ENCODE data around the gene ITIH3. TPM values are rescaled to one million over a fixed set of nuclear protein-coding genes. Genes with fewer than 3 reads are reported as not detected.

Gene ITIH3
- total RNA-seq, 1 experiment from 2014 or later: 0.37 TPM

- no peak for TF ChIP-seq CDX4 (CRISPR knock-in tag; IDR thresholded peaks at IDR 0.05; ENCODE audit: borderline replicate concordance)
- TF ChIP-seq ARID4B (CRISPR knock-in tag; IDR thresholded peaks at IDR 0.05; ENCODE audit: borderline replicate concordance): no peak
- no peak for TF ChIP-seq USF1 (CRISPR knock-in tag; IDR thresholded peaks at IDR 0.05)
- no peak for TF ChIP-seq ZNF121 (CRISPR knock-in tag; IDR thresholded peaks at IDR 0.05)
- TF ChIP-seq CREB1 (CRISPR knock-in tag; IDR thresholded peaks at IDR 0.05): no peak
Observed at GRCh38 chr3:52843881-52844280, 49.3 kb downstream of the ITIH3 start (continued).

GRCh38 chr3:52844290-52844975, 49.8 kb downstream of the ITIH3 start:
- H3K4me1 Mint-ChIP-seq: peaks cover 3% of the 10 kb centered on the region; the same call in 1 of the 2 replicates
- no peak overlapping the region for H3K4me3 Mint-ChIP-seq
- H3K9me3 Mint-ChIP-seq: no peaks in the 10 kb centered on the region
- ATAC-seq: no peak
- H3K36me3 Mint-ChIP-seq: peaks cover 25% of the 10 kb centered on the region
- ChIA-PET CTCF (interaction anchor here (1.3 to 2.0 kb wide), 4 partner anchors 23 to 52 kb away, joined by 3 to 18 read pairs (median 10); no protein-coding TSS in a partner anchor), POLR2A (no interaction called here)
- H3K27me3 Mint-ChIP-seq (ENCODE audit: low read depth): no peaks in the 10 kb centered on the region
- no peak for DNase-seq (ENCODE audit: low spot score)
- no peak overlapping the region for H3K27ac Mint-ChIP-seq
- TF ChIP-seq PRRX2 (CRISPR knock-in tag; IDR thresholded peaks at IDR 0.05): no peak
- TF ChIP-seq ZNF263 (CRISPR knock-in tag; IDR thresholded peaks at IDR 0.05; ENCODE audit: low read depth): no peak
- no peak for TF ChIP-seq AR (CRISPR knock-in tag; IDR thresholded peaks at IDR 0.05)
- TF ChIP-seq GTF2I (CRISPR knock-in tag; conservative IDR thresholded peaks at IDR 0.05): no peak
- TF ChIP-seq ARID4B (CRISPR knock-in tag; IDR thresholded peaks at IDR 0.05; ENCODE audit: borderline replicate concordance): no peak
- no peak for TF ChIP-seq ATF2 (CRISPR knock-in tag; IDR thresholded peaks at IDR 0.05; ENCODE audit: borderline replicate concordance, low read depth)
- no peak for TF ChIP-seq SOX15 (CRISPR knock-in tag; IDR thresholded peaks at IDR 0.05)
- TF ChIP-seq FOXK1 (CRISPR knock-in tag; IDR thresholded peaks at IDR 0.05): no peak
- no peak for TF ChIP-seq ATF3 (CRISPR knock-in tag; conservative IDR thresholded peaks at IDR 0.05)
- TF ChIP-seq SP1 (CRISPR knock-in tag; conservative IDR thresholded peaks at IDR 0.05): no peak
- no peak for TF ChIP-seq NR3C1 (CRISPR knock-in tag; conservative IDR thresholded peaks at IDR 0.05; ENCODE audit: low read depth)
- TF ChIP-seq ATF1 (CRISPR knock-in tag; IDR thresholded peaks at IDR 0.05): no peak

Measured in WTC11 (cell line).